Stimulated activated CD4-positive, alpha-beta T cell treated with anti-CD3 and anti-CD28 coated beads, Interleukin-1b, Interleukin-23, amount 100 ng/mL, for 4 hours (primary cell): ENCODE data around the gene FGF5.
"Not testable (repeated sequence)": the region's sequence is repeated elsewhere in the genome, so short reads cannot be mapped to it uniquely, and the experiment has no call there.

Experiments
- DNase-seq, 2 donors: peaks; one replicate each; pipeline ENCODE4 v3.0.0-alpha.2; 2020; ENCODE audit warnings: low read depth in 2 of 2

The FGF5 gene

GRCh38 chr4:80266253-80266901 lies at the start of gene FGF5:
Gene FGF5, plus strand, starts transcription at chr4:80266664. Its CDS starts 161 bp downstream, at chr4:80266825.
- no peak for DNase-seq

- DNase-seq: no peak
These were observed 47.0 kb upstream of the FGF5 start for GRCh38 chr4:80219301-80220025.

- no peak for DNase-seq
These were observed 45.8 kb upstream of the FGF5 start for GRCh38 chr4:80220711-80221110.

GRCh38 chr4:80221161-80221560 lies 45.3 kb upstream of the FGF5 start:
- DNase-seq: no peak

- DNase-seq: no peak
These were observed 40.9 kb upstream of the FGF5 start for GRCh38 chr4:80225595-80225994.

GRCh38 chr4:80226094-80226493 lies 40.4 kb upstream of the FGF5 start:
- DNase-seq: no peak

GRCh38 chr4:80228460-80228859 lies 38.0 kb upstream of the FGF5 start:
- no peak for DNase-seq

GRCh38 chr4:80229128-80229527 lies 37.3 kb upstream of the FGF5 start:
- DNase-seq: no peak

GRCh38 chr4:80229590-80229989 lies 36.9 kb upstream of the FGF5 start:
- DNase-seq: no peak

- no peak for DNase-seq
These were observed 35.3 kb upstream of the FGF5 start for GRCh38 chr4:80231180-80231579.

GRCh38 chr4:80232707-80233370 lies 33.6 kb upstream of the FGF5 start:
- DNase-seq: no peak

GRCh38 chr4:80233390-80233789 lies 33.1 kb upstream of the FGF5 start:
- DNase-seq: no peak

GRCh38 chr4:80235451-80235850 lies 31.0 kb upstream of the FGF5 start:
- DNase-seq: no peak

GRCh38 chr4:80237992-80238391 lies 28.5 kb upstream of the FGF5 start:
- no peak for DNase-seq

- DNase-seq: no peak
These were observed 26.8 kb upstream of the FGF5 start for GRCh38 chr4:80239480-80240150.

- no peak for DNase-seq
These were observed 25.5 kb upstream of the FGF5 start for GRCh38 chr4:80240976-80241375.

GRCh38 chr4:80243274-80244018 lies 23.0 kb upstream of the FGF5 start:
- no peak for DNase-seq

- DNase-seq: not testable (repeated sequence)
These were observed 19.0 kb upstream of the FGF5 start for GRCh38 chr4:80247484-80247883.

- DNase-seq: no peak
These were observed 17.3 kb upstream of the FGF5 start for GRCh38 chr4:80249144-80249543.

- no peak for DNase-seq
These were observed 14.0 kb upstream of the FGF5 start for GRCh38 chr4:80252427-80252826.

- DNase-seq: no peak
These were observed 13.5 kb upstream of the FGF5 start for GRCh38 chr4:80252953-80253352.

- DNase-seq: no peak
These were observed 13.0 kb upstream of the FGF5 start for GRCh38 chr4:80253510-80253909.
